Stomach (tissue), 9 donors: ENCODE measurements around the gene CHAT. TPM values are rescaled to one million over a fixed set of nuclear protein-coding genes. Genes with fewer than 3 reads are reported as not detected.

Source experiments
- DNase-seq, 2 donors: peaks; one replicate each; pipeline versions ENCODE4 v3.0.0 to v3.0.0-alpha.2; 2013 to 2019
- H3K27ac ChIP-seq, 5 donors: fragments of 200-600 bp in 4 of 5; sonication (generic) in 4 of 5; one replicate each; pipeline ENCODE4 v1.5.1; 2013 to 2019; ENCODE audit warnings: mild to moderate bottlenecking in 1 of 5, moderate library complexity in 1 of 5
- H3K27me3 ChIP-seq, 3 donors: fragments of 200-600 bp; sonication (generic); one replicate each; pipeline ENCODE4 v1.5.1; 2017 to 2019; ENCODE audit warnings: mixed run types in 1 of 3
- H3K36me3 ChIP-seq, 4 donors: fragments of 200-600 bp; sonication (generic); 1 replicate in 3 of 4; 2 replicates in 1 of 4; pipeline ENCODE4 v1.5.1; 2016 to 2019
- H3K4me1 ChIP-seq, 4 donors: fragments of 200-600 bp; sonication (generic); one replicate each; pipeline ENCODE4 v1.5.1; 2016 to 2019
- H3K4me3 ChIP-seq, 4 donors: fragments of 200-600 bp; sonication (generic) in 3 of 4; one replicate each; pipeline ENCODE4 v1.5.1; 2016 to 2019; ENCODE audit warnings: mild to moderate bottlenecking in 1 of 4
- H3K9me3 ChIP-seq, 4 donors: fragments of 200-600 bp; sonication (generic); one replicate each; pipeline ENCODE4 v1.5.1; 2016 to 2019
- EP300 ChIP-seq: sonication (generic); formaldehyde crosslinking; IDR thresholded peaks from one replicate; pipeline ENCODE4 v1.6.1; 2017; ENCODE audit warnings: antibody characterized with exemption
- POLR2A ChIP-seq, 4 donors: fragments of 450-650 bp; IDR thresholded peaks; one replicate each; pipeline ENCODE4 v1.6.1; 2016; ENCODE audit warnings: antibody characterized with exemption in 4 of 4, control low read depth in 2 of 4, mild to moderate bottlenecking in 1 of 4, moderate library complexity in 1 of 4
- POLR2AphosphoS5 ChIP-seq, 3 donors: sonication (generic); formaldehyde crosslinking; IDR thresholded peaks; one replicate each; pipeline ENCODE4 v1.6.1; 2016; ENCODE audit warnings: antibody characterized with exemption in 3 of 3
- WGBS, 5 donors: extraction: QIAGEN DNeasy Blood & Tissue Kit in 3 of 5; methylation state at CpG; one replicate each; pipeline versions ENCODE4 v1.1.5 to v1.1.7; 2013 to 2018; 5-methylcytosine and 5-hydroxymethylcytosine counted together
- intact Hi-C: fragments of 100-400 bp; cut with DNase I; formaldehyde crosslinking; loops from one replicate; pipeline ENCODE4 v1.15.1; 2023; ENCODE audit warnings: low total_unique reads
- polyA plus RNA-seq, 3 donors: library from polyadenylated mRNA; stranded (reverse); fragments of 200-250 nt; gene quantifications; one replicate each; pipeline ENCODE4 v1.2.3, GENCODE V29; 2013
- total RNA-seq, 5 donors: library from RNA; depleted of rRNA; stranded (reverse); fragments of >200 nt; gene quantifications; one replicate each; pipeline versions ENCODE4 v1.1.0 to v1.2.3, GENCODE V29; 2014 to 2016
- TF ChIP-seq, protein P1 (sequence below), 7 experiments: fragments of 450-650 bp in 4 of 7; fragments of 200-600 bp in 3 of 7; sonication (generic) in 3 of 7; IDR thresholded peaks; one replicate each; pipeline ENCODE4 v1.5.1; 2016 to 2019; ENCODE audit warnings: antibody characterized with exemption in 7 of 7, control low read depth in 2 of 7, mild to moderate bottlenecking in 1 of 7
- donor health status: healthy with polysubstance abuse.
- donor health status: Bipolar disorder and iron deficiency.
- donor health status: healthy.

The CHAT gene
- total and polyA plus RNA-seq, 8 donors = 8.7 TPM; not detected in 7

DNA sequence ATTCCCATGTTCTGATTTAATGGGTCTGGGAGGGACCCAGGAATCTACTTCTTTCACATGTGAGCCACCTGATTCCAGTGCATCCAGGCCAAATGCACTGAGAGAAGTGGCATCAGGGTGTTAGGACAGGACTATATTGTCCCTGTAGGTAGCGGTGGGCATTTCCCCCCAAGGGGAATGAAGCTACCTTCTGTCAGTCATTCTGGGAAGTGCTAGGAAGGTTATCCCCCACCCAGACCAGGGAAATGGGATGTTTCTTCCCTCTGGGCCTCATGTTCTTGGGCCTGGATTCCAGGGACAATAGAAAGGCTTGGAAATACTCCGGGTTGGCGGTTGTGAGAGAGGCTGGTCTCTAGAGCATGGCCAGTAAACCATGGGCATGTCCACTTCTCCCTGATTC is 86.4 kb downstream of the CHAT start:
- no peak for DNase-seq
- 80 to 91% (median 88%) methylated on average over 3 of the region's 3 CpGs for WGBS, 5 donors
- intact Hi-C loops = no loop called here
- TF ChIP-seq EP300 (no peak), POLR2A (IDR thresholded peaks at IDR 0.05) (no peak), POLR2AphosphoS5 (IDR thresholded peaks at IDR 0.05) (no peak)
- TF ChIP-seq, protein P1, sequence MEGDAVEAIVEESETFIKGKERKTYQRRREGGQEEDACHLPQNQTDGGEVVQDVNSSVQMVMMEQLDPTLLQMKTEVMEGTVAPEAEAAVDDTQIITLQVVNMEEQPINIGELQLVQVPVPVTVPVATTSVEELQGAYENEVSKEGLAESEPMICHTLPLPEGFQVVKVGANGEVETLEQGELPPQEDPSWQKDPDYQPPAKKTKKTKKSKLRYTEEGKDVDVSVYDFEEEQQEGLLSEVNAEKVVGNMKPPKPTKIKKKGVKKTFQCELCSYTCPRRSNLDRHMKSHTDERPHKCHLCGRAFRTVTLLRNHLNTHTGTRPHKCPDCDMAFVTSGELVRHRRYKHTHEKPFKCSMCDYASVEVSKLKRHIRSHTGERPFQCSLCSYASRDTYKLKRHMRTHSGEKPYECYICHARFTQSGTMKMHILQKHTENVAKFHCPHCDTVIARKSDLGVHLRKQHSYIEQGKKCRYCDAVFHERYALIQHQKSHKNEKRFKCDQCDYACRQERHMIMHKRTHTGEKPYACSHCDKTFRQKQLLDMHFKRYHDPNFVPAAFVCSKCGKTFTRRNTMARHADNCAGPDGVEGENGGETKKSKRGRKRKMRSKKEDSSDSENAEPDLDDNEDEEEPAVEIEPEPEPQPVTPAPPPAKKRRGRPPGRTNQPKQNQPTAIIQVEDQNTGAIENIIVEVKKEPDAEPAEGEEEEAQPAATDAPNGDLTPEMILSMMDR (IDR thresholded peaks at IDR 0.05) = no peak
- no peaks in the 10 kb centered on the region for H3K36me3 ChIP-seq
- H3K4me3 ChIP-seq = no peak overlapping the region
- H3K4me1 ChIP-seq = no peaks in the 10 kb centered on the region
- H3K27ac ChIP-seq = no peak overlapping the region
- peaks cover 0 to 4% (median 0%) of the 10 kb centered on the region in 3 donors for H3K27me3 ChIP-seq
- H3K9me3 ChIP-seq = peaks cover 0 to 3% (median 0%) of the 10 kb centered on the region in 4 donors

DNA sequence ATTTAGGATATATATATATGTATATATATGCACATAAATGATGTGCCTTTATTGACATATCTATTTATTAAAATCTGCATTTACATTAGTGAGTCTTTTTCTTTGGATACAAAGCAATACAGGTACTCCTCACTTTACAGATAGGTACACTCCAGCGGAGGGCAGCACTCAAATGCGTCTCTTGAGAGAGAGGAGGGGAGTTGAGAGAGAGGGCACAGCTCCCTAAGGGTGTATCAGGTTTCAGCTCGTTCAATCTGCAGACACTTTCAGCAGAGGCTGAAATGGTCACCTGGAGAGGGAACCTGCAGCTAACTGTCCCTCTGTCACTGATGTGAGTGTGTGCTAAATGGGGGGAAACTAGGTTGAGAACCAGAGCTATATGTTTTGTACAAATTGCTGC is 87.2 kb downstream of the CHAT start:
- TF ChIP-seq, protein P1 (IDR thresholded peaks at IDR 0.05) = no peak
- TF ChIP-seq POLR2AphosphoS5 (IDR thresholded peaks at IDR 0.05) (no peak), POLR2A (IDR thresholded peaks at IDR 0.05) (no peak), EP300 (no peak)
- H3K27me3 ChIP-seq = peaks cover 0 to 4% (median 0%) of the 10 kb centered on the region in 3 donors

DNA sequence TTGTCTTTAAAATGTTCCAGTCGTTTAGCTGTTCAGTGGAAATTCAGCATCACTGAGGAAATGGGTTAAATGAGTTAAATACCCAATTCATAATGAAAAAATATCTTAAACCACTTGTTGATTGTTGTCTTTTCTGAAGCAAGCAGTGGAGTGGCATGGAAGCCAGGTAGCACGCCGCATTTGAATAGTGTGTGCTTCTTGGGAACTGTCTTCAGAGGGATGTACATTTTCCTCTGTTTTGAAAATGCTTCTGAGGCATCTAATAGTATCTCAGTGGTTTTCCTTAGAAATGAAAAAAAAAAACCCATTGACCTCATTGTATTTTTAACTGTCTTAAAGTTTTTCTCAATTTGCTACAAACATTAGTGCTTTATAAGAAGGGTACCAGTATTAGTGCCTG is 93.7 kb downstream of the CHAT start:
- no peak overlapping the region for H3K4me3 ChIP-seq
- no peak for TF ChIP-seq EP300
- TF ChIP-seq POLR2AphosphoS5 (IDR thresholded peaks at IDR 0.05) = no peak
- H3K27ac ChIP-seq = no peak overlapping the region
- no peak for DNase-seq
- intact Hi-C loops = no loop called here
- peaks cover 0 to 10% (median 0%) of the 10 kb centered on the region in 3 donors for H3K27me3 ChIP-seq
- WGBS, 5 donors = 64 to 79% (median 77%) methylated on average over 3 of the region's 3 CpGs
- H3K9me3 ChIP-seq = peaks cover 0 to 8% (median 0%) of the 10 kb centered on the region in 4 donors
- no peaks in the 10 kb centered on the region for H3K4me1 ChIP-seq
- no peaks in the 10 kb centered on the region for H3K36me3 ChIP-seq

More for the DNA sequence above, 87.2 kb downstream of the CHAT start:
- Histone ChIP-seq H3K4me1 (no peaks in the 10 kb centered on the region), H3K4me3 (no peak overlapping the region), H3K36me3 (no peaks in the 10 kb centered on the region), H3K27ac (no peak overlapping the region), H3K9me3 (peaks cover 0 to 8% (median 0%) of the 10 kb centered on the region in 4 donors)
- DNase-seq = no peak
- 5 to 11% (median 7%) methylated on average over 3 of the region's 3 CpGs for WGBS, 5 donors
- intact Hi-C loops = no loop called here

DNA sequence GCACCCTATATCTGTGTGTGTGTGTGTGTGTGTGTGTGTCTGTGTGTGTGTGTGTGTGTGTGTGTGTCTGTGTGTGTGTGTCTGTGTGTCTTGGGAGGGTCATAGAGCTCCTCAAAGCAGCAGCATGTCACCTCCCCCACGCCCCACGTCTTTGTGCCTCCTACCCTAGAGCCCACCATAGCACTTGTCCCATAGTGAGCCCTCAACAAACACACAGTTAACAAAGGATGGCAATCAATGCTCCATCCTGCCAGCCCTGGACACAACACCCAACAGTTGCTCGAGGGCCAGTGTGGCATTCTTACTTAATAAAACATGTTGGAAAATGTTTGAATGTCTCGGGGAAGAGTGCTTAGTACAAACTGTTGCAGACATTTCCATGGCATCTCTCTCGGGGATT is 96.1 kb downstream of the CHAT start:
- WGBS, 5 donors = 51 to 68% (median 64%) methylated on average over 5 of the region's 5 CpGs
- H3K27me3 ChIP-seq = peaks cover 0 to 10% (median 0%) of the 10 kb centered on the region in 3 donors
- no peaks in the 10 kb centered on the region for H3K4me1 ChIP-seq
- no peak overlapping the region for H3K4me3 ChIP-seq
- no peaks in the 10 kb centered on the region for H3K36me3 ChIP-seq
- no peak for DNase-seq
- TF ChIP-seq, protein P1 (IDR thresholded peaks at IDR 0.05) = no peak
- TF ChIP-seq POLR2A (IDR thresholded peaks at IDR 0.05) (no peak), POLR2AphosphoS5 (IDR thresholded peaks at IDR 0.05) (no peak), EP300 (no peak)
- H3K27ac ChIP-seq = no peak overlapping the region
- H3K9me3 ChIP-seq = peaks cover 0 to 10% (median 6%) of the 10 kb centered on the region in 4 donors
- intact Hi-C loops = no loop called here

DNA sequence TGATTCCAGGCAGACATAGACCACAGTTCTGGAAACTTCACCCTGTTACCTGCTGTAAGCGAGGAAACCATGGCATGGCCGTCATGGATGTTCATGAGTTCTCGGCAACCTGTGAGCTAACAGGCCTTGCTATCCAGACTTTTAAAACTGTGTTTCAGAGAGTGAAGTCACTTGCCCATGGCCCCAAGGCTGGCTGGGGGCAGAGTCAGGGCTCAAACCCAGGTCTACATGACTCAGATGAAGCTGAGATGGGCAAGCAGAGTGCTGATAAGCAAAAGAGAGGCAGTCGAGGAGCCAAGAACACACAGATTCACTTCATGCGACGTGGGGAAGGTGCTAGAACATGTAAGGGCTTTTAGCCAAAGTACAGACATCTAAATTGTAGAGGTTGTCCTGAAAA is 97.1 kb downstream of the CHAT start:
- Histone ChIP-seq H3K4me1 (no peaks in the 10 kb centered on the region), H3K27ac (no peak overlapping the region), H3K27me3 (peaks cover 0 to 10% (median 0%) of the 10 kb centered on the region in 3 donors), H3K9me3 (peaks cover 0 to 11% (median 8%) of the 10 kb centered on the region in 4 donors), H3K4me3 (no peak overlapping the region), H3K36me3 (no peaks in the 10 kb centered on the region)
- TF ChIP-seq EP300 = no peak
- TF ChIP-seq POLR2AphosphoS5 (IDR thresholded peaks at IDR 0.05) = no peak
- TF ChIP-seq, protein P1 (IDR thresholded peaks at IDR 0.05) = no peak
- no peak for TF ChIP-seq POLR2A (IDR thresholded peaks at IDR 0.05)
- no peak for DNase-seq
- intact Hi-C loops = no loop called here
- WGBS, 5 donors = 64 to 76% (median 75%) methylated on average over 5 to 6 of the region's 6 CpGs
